Hepatocyte (in vitro differentiated cells): ENCODE data around the gene FAM53B. TPM values are rescaled to one million over a fixed set of nuclear protein-coding genes. Genes with fewer than 3 reads are reported as not detected.

ENCODE experiments used
- DNase-seq: peaks from one replicate; pipeline ENCODE4 v3.0.0-alpha.2; 2016; ENCODE audit warnings: low spot score
- H2AFZ ChIP-seq: fragments of 200-600 bp; sonication (generic); 2 replicates; pipeline ENCODE4 v1.6.0; 2016; ENCODE audit warnings: antibody characterized with exemption, mild to moderate bottlenecking
- H3K27ac ChIP-seq: fragments of 200-600 bp; sonication (generic); 2 replicates; pipeline ENCODE4 v1.5.1; 2016; ENCODE audit warnings: mild to moderate bottlenecking
- H3K27me3 ChIP-seq: fragments of 200-600 bp; sonication (generic); 2 replicates; pipeline ENCODE4 v1.6.1; 2016
- H3K36me3 ChIP-seq: fragments of 200-600 bp; sonication (generic); replicated peaks from 2 replicates; pipeline ENCODE4 v1.5.1; 2016; ENCODE audit warnings: low read depth; ENCODE audit not compliant: insufficient read depth
- H3K4me1 ChIP-seq: fragments of 200-600 bp; sonication (generic); 2 replicates; pipeline ENCODE4 v1.5.1; 2016; ENCODE audit warnings: mild to moderate bottlenecking, moderate library complexity; ENCODE audit not compliant: insufficient read depth
- H3K4me2 ChIP-seq: fragments of 200-600 bp; sonication (generic); 2 replicates; pipeline ENCODE4 v1.6.0; 2016
- H3K4me3 ChIP-seq: fragments of 200-600 bp; sonication (generic); 2 replicates; pipeline ENCODE4 v1.5.1; 2016; ENCODE audit warnings: mild to moderate bottlenecking
- H3K79me2 ChIP-seq: fragments of 200-600 bp; sonication (generic); 2 replicates; pipeline ENCODE4 v1.6.0; 2017; ENCODE audit warnings: mild to moderate bottlenecking
- H3K9me2 ChIP-seq: fragments of 200-600 bp; sonication (generic); replicated peaks from 2 replicates; pipeline ENCODE4 v1.6.0; 2017; ENCODE audit warnings: mild to moderate bottlenecking; ENCODE audit not compliant: insufficient read depth
- H3K9me3 ChIP-seq: fragments of 200-600 bp; sonication (generic); 2 replicates; pipeline ENCODE4 v1.5.1; 2016; ENCODE audit warnings: low read depth, mild to moderate bottlenecking
- H4K20me1 ChIP-seq: fragments of 200-600 bp; sonication (generic); 2 replicates; pipeline ENCODE4 v1.6.0; 2016; ENCODE audit warnings: mild to moderate bottlenecking; ENCODE audit not compliant: insufficient read depth, poor library complexity, severe bottlenecking
- EZH2 ChIP-seq: fragments of 200-600 bp; sonication (generic); IDR thresholded peaks from 2 replicates; pipeline ENCODE4 v1.6.1; 2016; ENCODE audit warnings: antibody characterized with exemption, mild to moderate bottlenecking, borderline replicate concordance
- EZH2phosphoT487 ChIP-seq: fragments of 200-600 bp; sonication (generic); IDR thresholded peaks from one replicate; pipeline ENCODE4 v1.6.1; 2018; ENCODE audit warnings: antibody characterized with exemption, mild to moderate bottlenecking, low read depth, moderate library complexity; ENCODE audit not compliant: unreplicated experiment, severe bottlenecking
- WGBS: methylation state at CpG from one replicate; pipeline ENCODE4 v1.1.6; 2016; ENCODE audit warnings: low lambda C conversion rate; ENCODE audit errors: missing lambda C conversion rate; 5-methylcytosine and 5-hydroxymethylcytosine counted together
- polyA plus RNA-seq: library from polyadenylated mRNA; unstranded; fragments of >200 nt; fragmentation: Nextera tagmentation; extraction: Ambion mirVana; gene quantifications from 2 replicates; pipeline ENCODE4 v1.2.1, GENCODE V29; 2016
- total RNA-seq: library from RNA; depleted of rRNA; stranded (reverse); fragments of >200 nt; gene quantifications from 2 replicates; pipeline ENCODE4 v1.2.3, GENCODE V29; 2014
- TF ChIP-seq, protein P1 (sequence below): fragments of 200-600 bp; sonication (generic); IDR thresholded peaks from 2 replicates; pipeline ENCODE4 v1.5.1; 2016; ENCODE audit warnings: antibody characterized with exemption, mild to moderate bottlenecking; ENCODE audit not compliant: poor library complexity

Gene FAM53B
- total and polyA plus RNA-seq, 2 experiments from 2014 or later = 10.3 to 23.6 TPM

DNA sequence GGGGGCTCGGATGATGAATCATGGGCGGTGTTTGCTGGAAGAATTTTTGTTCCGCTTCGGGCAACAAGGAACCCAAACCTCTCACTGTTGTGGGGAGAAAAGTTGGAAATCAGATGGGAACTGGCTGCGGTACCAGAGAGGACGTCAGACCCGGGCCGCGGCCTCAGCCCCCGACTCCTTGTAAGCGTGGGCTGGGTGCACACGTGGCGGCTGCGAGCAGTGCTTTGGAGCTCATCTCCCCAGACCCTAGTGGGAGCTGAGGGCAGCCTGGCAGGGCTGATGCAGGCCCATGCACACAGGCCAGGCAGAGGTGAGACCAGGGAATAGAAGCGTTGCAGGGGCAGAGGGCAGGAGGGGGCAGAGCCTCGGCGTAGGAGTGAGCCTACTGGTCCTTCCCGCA is 136.5 kb downstream of the FAM53B start:
- Histone ChIP-seq H3K27me3 (no peaks in the 10 kb centered on the region), H3K9me3 (no peaks in the 10 kb centered on the region), H3K4me2 (no peak overlapping the region), H3K9me2 (no peaks in the 10 kb centered on the region), H3K4me1 (no peaks in the 10 kb centered on the region), H3K4me3 (no peak overlapping the region), H3K27ac (no peak overlapping the region), H2AFZ (no peak overlapping the region), H3K79me2 (no peaks in the 10 kb centered on the region), H4K20me1 (no peaks in the 10 kb centered on the region), H3K36me3 (no peaks in the 10 kb centered on the region)
- TF ChIP-seq EZH2phosphoT487 (no peak), EZH2 (no peak)
- TF ChIP-seq, protein P1, sequence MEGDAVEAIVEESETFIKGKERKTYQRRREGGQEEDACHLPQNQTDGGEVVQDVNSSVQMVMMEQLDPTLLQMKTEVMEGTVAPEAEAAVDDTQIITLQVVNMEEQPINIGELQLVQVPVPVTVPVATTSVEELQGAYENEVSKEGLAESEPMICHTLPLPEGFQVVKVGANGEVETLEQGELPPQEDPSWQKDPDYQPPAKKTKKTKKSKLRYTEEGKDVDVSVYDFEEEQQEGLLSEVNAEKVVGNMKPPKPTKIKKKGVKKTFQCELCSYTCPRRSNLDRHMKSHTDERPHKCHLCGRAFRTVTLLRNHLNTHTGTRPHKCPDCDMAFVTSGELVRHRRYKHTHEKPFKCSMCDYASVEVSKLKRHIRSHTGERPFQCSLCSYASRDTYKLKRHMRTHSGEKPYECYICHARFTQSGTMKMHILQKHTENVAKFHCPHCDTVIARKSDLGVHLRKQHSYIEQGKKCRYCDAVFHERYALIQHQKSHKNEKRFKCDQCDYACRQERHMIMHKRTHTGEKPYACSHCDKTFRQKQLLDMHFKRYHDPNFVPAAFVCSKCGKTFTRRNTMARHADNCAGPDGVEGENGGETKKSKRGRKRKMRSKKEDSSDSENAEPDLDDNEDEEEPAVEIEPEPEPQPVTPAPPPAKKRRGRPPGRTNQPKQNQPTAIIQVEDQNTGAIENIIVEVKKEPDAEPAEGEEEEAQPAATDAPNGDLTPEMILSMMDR = no peak
- DNase-seq = no peak
- 92% methylated on average over 18 of the region's 18 CpGs for WGBS

DNA sequence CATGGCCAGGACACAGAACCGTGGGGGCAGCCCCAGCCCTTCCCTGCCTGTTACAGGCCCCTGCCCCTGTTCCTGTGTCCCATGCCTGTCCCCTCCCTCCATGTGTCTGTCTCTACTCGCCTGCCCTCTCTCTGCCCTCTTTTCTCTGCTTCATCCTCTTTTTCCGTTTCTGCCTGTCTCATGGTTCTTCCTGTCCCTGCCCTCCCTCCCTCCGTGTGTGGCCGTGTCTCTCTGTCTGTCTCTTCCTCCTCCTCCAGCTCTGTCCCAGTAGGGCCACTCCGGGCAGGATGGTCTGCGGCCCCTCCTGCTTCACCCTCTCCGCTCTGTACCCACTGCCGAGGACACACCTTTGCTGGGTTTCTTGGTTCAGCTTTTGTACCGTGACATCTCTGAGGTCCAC is 137.4 kb downstream of the FAM53B start:
- H4K20me1 ChIP-seq = no peaks in the 10 kb centered on the region
- no peaks in the 10 kb centered on the region for H3K36me3 ChIP-seq
- H3K4me2 ChIP-seq = no peak overlapping the region
- H3K4me1 ChIP-seq = no peaks in the 10 kb centered on the region
- no peaks in the 10 kb centered on the region for H3K79me2 ChIP-seq
- no peak for DNase-seq
- no peaks in the 10 kb centered on the region for H3K27me3 ChIP-seq
- TF ChIP-seq, protein P1 = no peak
- TF ChIP-seq EZH2phosphoT487 (no peak), EZH2 (no peak)
- 44% methylated on average over 5 of the region's 10 CpGs for WGBS
- H3K9me3 ChIP-seq = no peaks in the 10 kb centered on the region
- no peak overlapping the region for H3K27ac ChIP-seq
- H2AFZ ChIP-seq = no peak overlapping the region
- no peaks in the 10 kb centered on the region for H3K9me2 ChIP-seq
- H3K4me3 ChIP-seq = no peak overlapping the region

DNA sequence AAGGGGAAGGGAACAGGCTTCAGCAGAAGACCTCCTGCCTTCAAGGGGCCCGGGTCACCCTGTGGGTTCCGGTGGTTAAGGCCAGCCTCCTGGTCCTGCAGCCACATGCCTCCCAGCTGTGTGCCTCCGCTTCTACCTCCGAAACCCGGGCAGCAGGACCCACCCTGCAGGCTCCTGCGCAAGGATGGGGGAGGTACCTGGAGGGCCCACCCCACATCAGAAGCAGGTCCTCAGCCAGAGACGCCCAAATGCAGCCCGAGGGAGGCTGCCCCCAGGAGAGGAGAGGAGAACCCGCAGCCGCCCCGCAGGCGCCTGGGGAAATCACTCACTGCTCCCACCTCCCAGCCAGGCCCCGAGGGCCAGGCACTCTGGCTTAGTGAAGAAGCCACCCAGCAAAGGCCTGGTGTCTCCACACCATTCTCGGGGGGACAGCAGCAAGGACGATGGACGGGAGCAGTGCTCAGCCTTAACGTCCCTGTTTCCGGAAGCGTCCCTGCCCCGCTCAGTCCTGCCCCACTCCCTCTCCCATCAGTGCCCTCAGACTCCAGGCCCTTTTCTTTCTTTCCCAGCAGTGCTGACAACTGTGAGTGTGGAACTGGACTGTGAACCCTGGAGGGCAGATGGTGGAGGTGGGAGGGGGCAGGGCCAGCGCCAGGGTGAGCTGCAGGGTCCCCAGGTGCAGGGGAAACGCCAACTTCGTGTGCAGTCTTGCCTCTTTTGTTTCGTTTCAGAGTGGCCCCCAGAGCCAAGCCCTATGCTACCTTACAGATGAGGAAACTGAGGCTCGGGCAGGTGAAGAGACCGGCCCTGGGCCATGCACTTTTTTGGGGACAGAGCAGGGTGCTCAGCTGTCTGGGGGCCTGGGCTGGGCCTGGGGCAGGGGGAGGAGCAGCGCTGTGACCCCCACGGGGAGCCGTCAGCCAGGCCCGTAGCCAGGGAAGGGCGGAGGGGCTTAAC is 138.0 kb downstream of the FAM53B start:
- Histone ChIP-seq H3K27me3 (no peaks in the 10 kb centered on the region), H3K9me2 (no peaks in the 10 kb centered on the region), H3K27ac (no peak overlapping the region), H3K36me3 (no peaks in the 10 kb centered on the region), H3K4me1 (no peaks in the 10 kb centered on the region), H3K79me2 (no peaks in the 10 kb centered on the region), H4K20me1 (no peaks in the 10 kb centered on the region), H2AFZ (no peak overlapping the region), H3K4me2 (no peak overlapping the region), H3K4me3 (no peak overlapping the region), H3K9me3 (no peaks in the 10 kb centered on the region)
- whole genome bisulfite sequencing = 73% methylated on average over 27 of the region's 31 CpGs
- TF ChIP-seq, protein P1 = no peak
- no peak for TF ChIP-seq EZH2
- TF ChIP-seq EZH2phosphoT487 = no peak
- no peak for DNase-seq
